K562 (cell line): ENCODE results near the gene EHBP1L1. TPM values are rescaled to one million over a fixed set of nuclear protein-coding genes. Genes with fewer than 3 reads are reported as not detected.

Source experiments
- ATAC-seq: fragments of 200-7000 bp; cut with Tn5 transposase; 3 replicates; pipeline ENCODE4 v1.9.1; 2020; ENCODE audit warnings: moderate library complexity
- BruUV-seq: library from RNA; stranded (reverse); fragments of 400-500 nt; replicated peaks from 2 replicates; lab custom pipeline; 2021; lab: Mats Ljungman, UMichigan
- CTCF ChIA-PET: fragments of 300-600 bp; formaldehyde crosslinking; extraction: SDS; loops from one replicate; lab custom pipeline; 2021; ENCODE audit warnings: low intra/inter-chr PET ratio; lab: Yijun Ruan, JAX
- POLR2A ChIA-PET: fragments of 300-600, 350-650 bp; sonication (Branson Sonifier 250); formaldehyde crosslinking; extraction: SDS; loops from one replicate; lab custom pipeline; 2021; ENCODE audit warnings: antibody characterized with exemption, inconsistent platforms; lab: Yijun Ruan, JAX
- DNase-seq, 4 experiments: peaks; one replicate each; pipeline versions ENCODE4 v3.0.0 to v3.0.0-alpha.2; 2011 to 2018; ENCODE audit warnings: low spot score in 3 of 4, mixed read lengths in 3 of 4; ENCODE audit errors: extremely low read depth in 1 of 4
- FAIRE-seq: peaks from 2 replicates; lab custom pipeline; 2011; peaks lifted over from hg19 to GRCh38; lab: Jason Lieb, UNC
- H2AFZ ChIP-seq: 2 replicates; pipeline ENCODE4 v1.6.0; 2011; ENCODE audit warnings: low read depth, low read length, control low read depth, inconsistent platforms
- H3K27ac ChIP-seq: fragments of 200-600 bp; 3 replicates; pipeline ENCODE4 v1.8.0; 2011; ENCODE audit warnings: low read depth, mild to moderate bottlenecking, control low read depth, inconsistent platforms, low read length, moderate library complexity, mixed read lengths; ENCODE audit errors: extremely low read depth
- H3K27me3 ChIP-seq, 2 experiments: fragments of 300-600 bp in 1 of 2; 2 replicates in 1 of 2; 3 replicates in 1 of 2; pipeline versions ENCODE4 v1.6.0 to v1.8.0; 2011; ENCODE audit warnings: inconsistent platforms in 2 of 2, low read length in 2 of 2, mild to moderate bottlenecking in 1 of 2, mixed read lengths in 1 of 2, moderate library complexity in 1 of 2; ENCODE audit not compliant: control insufficient read depth in 2 of 2, insufficient read depth in 2 of 2
- H3K36me3 ChIP-seq: fragments of 300-600 bp; 3 replicates; pipeline ENCODE4 v1.8.0; 2011; ENCODE audit warnings: mild to moderate bottlenecking, low read length, inconsistent platforms; ENCODE audit not compliant: control insufficient read depth, insufficient read depth
- H3K4me1 ChIP-seq, 2 experiments: fragments of 200-600 bp in 1 of 2; replicated peaks in 1 of 2; 2 replicates in 1 of 2; 3 replicates in 1 of 2; pipeline versions ENCODE4 v1.5.1 to v1.8.0; 2011; ENCODE audit warnings: inconsistent platforms in 2 of 2, low read length in 2 of 2, mild to moderate bottlenecking in 1 of 2, mixed read lengths in 1 of 2, moderate library complexity in 1 of 2; ENCODE audit not compliant: control insufficient read depth in 2 of 2, insufficient read depth in 2 of 2
- H3K4me2 ChIP-seq: 2 replicates; pipeline ENCODE4 v1.6.1; 2011; ENCODE audit warnings: low read length, control low read depth, inconsistent platforms, mixed read lengths; ENCODE audit not compliant: insufficient read depth
- H3K4me3 ChIP-seq: fragments of 200-600 bp; sonication (generic), shearing (Covaris generic); 2 replicates; pipeline ENCODE4 v1.5.1; 2016; ENCODE audit warnings: control low read depth, inconsistent platforms
- H3K79me2 ChIP-seq: fragments of 200-600 bp; 3 replicates; pipeline ENCODE4 v1.8.0; 2011; ENCODE audit warnings: low read length, inconsistent platforms; ENCODE audit not compliant: control insufficient read depth, insufficient read depth
- H3K9ac ChIP-seq, 2 experiments: 2 replicates each; pipeline versions ENCODE4 v1.6.0 to v1.6.1; 2011; ENCODE audit warnings: low read depth in 2 of 2, low read length in 2 of 2, control low read depth in 1 of 2, inconsistent platforms in 1 of 2, mild to moderate bottlenecking in 1 of 2, mixed read lengths in 1 of 2; ENCODE audit not compliant: insufficient read depth in 1 of 2
- H3K9me1 ChIP-seq: one replicate; pipeline ENCODE4 v1.6.0; 2011; ENCODE audit warnings: inconsistent platforms, mild to moderate bottlenecking, low read length, moderate library complexity; ENCODE audit not compliant: control insufficient read depth, insufficient read depth
- H3K9me3 ChIP-seq: replicated peaks from 2 replicates; pipeline ENCODE4 v1.5.1; 2011; ENCODE audit warnings: low read depth, low read length, inconsistent platforms; ENCODE audit not compliant: control insufficient read depth, insufficient read depth
- H4K20me1 ChIP-seq: replicated peaks from 2 replicates; pipeline ENCODE4 v1.6.1; 2011; ENCODE audit warnings: low read length, inconsistent platforms, mixed read lengths; ENCODE audit not compliant: control insufficient read depth, insufficient read depth
- CREBBP ChIP-seq: IDR thresholded peaks from one replicate; pipeline ENCODE4 v1.6.1; 2012; ENCODE audit warnings: low read depth, mild to moderate bottlenecking, control low read depth, inconsistent platforms, low read length
- DLX4 ChIP-seq: fragments of 250-450 bp; sonication (Bioruptor Pico); IDR thresholded peaks from 2 replicates; pipeline ENCODE4 v1.6.1; 2021; ENCODE audit warnings: mild to moderate bottlenecking
- EGR1 ChIP-seq: fragments of 450-650 bp; conservative IDR thresholded peaks from 2 replicates; pipeline ENCODE4 v1.6.1; 2017; ENCODE audit warnings: mild to moderate bottlenecking
- HDAC1 ChIP-seq, 2 experiments: fragments of 450-650 bp; IDR thresholded peaks; 2 replicates each; pipeline ENCODE4 v1.6.1; 2016 to 2017; ENCODE audit warnings: inconsistent platforms in 1 of 2, mild to moderate bottlenecking in 1 of 2, moderate library complexity in 1 of 2
- HNRNPUL1 ChIP-seq: fragments of 200-400 bp; formaldehyde crosslinking; IDR thresholded peaks from 2 replicates; pipeline ENCODE4 v1.6.1; 2017; ENCODE audit warnings: low read length
- IRF1 ChIP-seq: sonication (generic); formaldehyde crosslinking; IDR thresholded peaks from 2 replicates; pipeline ENCODE4 v1.8.0; 2022; ENCODE audit warnings: missing genetic modification reagents, mild to moderate bottlenecking, borderline replicate concordance
- RNF219 ChIP-seq: fragments of 250-450 bp; sonication (Bioruptor Pico); IDR thresholded peaks from 2 replicates; pipeline ENCODE4 v1.5.0; 2022; ENCODE audit warnings: mild to moderate bottlenecking
- THRAP3 ChIP-seq: fragments of 450-650 bp; IDR thresholded peaks from 2 replicates; pipeline ENCODE4 v1.6.1; 2016; ENCODE audit warnings: mild to moderate bottlenecking, inconsistent platforms, borderline replicate concordance
- USF1 ChIP-seq: sonication (generic); formaldehyde crosslinking; IDR thresholded peaks from 2 replicates; pipeline ENCODE4 v1.9.0; 2022; ENCODE audit warnings: mild to moderate bottlenecking, missing genetic modification reagents
- YY1 ChIP-seq, 3 experiments: IDR thresholded peaks; 2 replicates each; pipeline ENCODE4 v1.6.1; 2011; ENCODE audit warnings: low read length in 2 of 3, mild to moderate bottlenecking in 2 of 3, moderate library complexity in 2 of 3, borderline replicate concordance in 1 of 3, control low read depth in 1 of 3, low read depth in 1 of 3; ENCODE audit not compliant: insufficient read depth in 3 of 3, insufficient replicate concordance in 2 of 3, control insufficient read depth in 1 of 3, insufficient read length in 1 of 3; ENCODE audit errors: extremely low read depth in 1 of 3
- ZBTB17 ChIP-seq: fragments of 450-650 bp; formaldehyde crosslinking; IDR thresholded peaks from 2 replicates; pipeline ENCODE4 v1.4.0; 2020; ENCODE audit warnings: mild to moderate bottlenecking
- ZBTB7A ChIP-seq: IDR thresholded peaks from 2 replicates; pipeline ENCODE4 v1.6.1; 2011; ENCODE audit warnings: low read depth, mild to moderate bottlenecking, low read length, moderate library complexity, borderline replicate concordance; ENCODE audit not compliant: control insufficient read depth
- ZFX ChIP-seq: sonication (generic); formaldehyde crosslinking; IDR thresholded peaks from 2 replicates; pipeline ENCODE4 v1.8.0; 2022; ENCODE audit warnings: mild to moderate bottlenecking, missing genetic modification reagents, moderate library complexity
- ZNF668 ChIP-seq: fragments of 250-450 bp; sonication (Bioruptor Pico); IDR thresholded peaks from 2 replicates; pipeline ENCODE4 v1.8.0; 2022; ENCODE audit warnings: mild to moderate bottlenecking, inconsistent platforms
- WGBS: fragments of 100-300 bp; shearing (Covaris generic); methylation state at CpG from one replicate; pipeline ENCODE4 v1.1.6; 2016; ENCODE audit warnings: low coverage, mixed read lengths; ENCODE audit not compliant: insufficient coverage; ENCODE audit errors: missing lambda C conversion rate; 5-methylcytosine and 5-hydroxymethylcytosine counted together
- in situ Hi-C: fragments of 300-500 bp; cut with MboI; formaldehyde crosslinking; loops from 4 replicates; pipeline ENCODE4 v1.15.0; 2018; ENCODE audit warnings: inconsistent platforms, mixed read lengths
- intact Hi-C: fragments of 100-400 bp; cut with micrococcal nuclease; formaldehyde crosslinking; loops from 2 replicates; pipeline ENCODE4 v1.14.2; 2022
- polyA plus RNA-seq, 8 experiments: library from polyadenylated mRNA; depleted of rRNA in 4 of 8; stranded (reverse) in 5 of 8; unstranded in 3 of 8; fragments of >200 nt; fragmentation: Nextera tagmentation in 2 of 8; fragmentation: Illumina TruSeq in 1 of 8; extraction: Ambion mirVana in 2 of 8; extraction: Trizol in 1 of 8; gene quantifications; 2 replicates each; pipeline versions ENCODE4 v1.2.1 to v1.2.3, GENCODE V29; 2011 to 2014; ENCODE audit warnings: inconsistent platforms in 1 of 8, missing spikeins in 1 of 8
- total RNA-seq, 7 experiments: library from RNA; depleted of rRNA in 6 of 7; stranded (reverse); fragments of >200 nt in 6 of 7; fragmentation: Illumina TruSeq in 2 of 7; extraction: Trizol in 2 of 7; gene quantifications; 2 replicates each; pipeline versions ENCODE4 v1.2.1 to v1.2.3, GENCODE V29; 2011 to 2021; ENCODE audit warnings: low replicate concordance in 1 of 7

Gene EHBP1L1
- total and polyA plus RNA-seq, 9 of the 15 experiments (the other 6 are each of a cell fraction or from before 2014, with no cell fraction given): 0.03 to 87.1 (median 26.3) TPM

- Histone ChIP-seq H3K27ac (peak overlapping the region; percentile 68; the same call in 2 of the 3 replicates), H3K9me1 (no peaks in the 10 kb centered on the region), H3K36me3 (no peaks in the 10 kb centered on the region), H3K4me3 (peak overlapping the region; percentile 41), H3K9ac (peak overlapping the region in 1 of 2 experiments; percentile 88; a peak in 1 of 4 replicates), H3K4me1 (peaks cover 62 to 84% of the 10 kb centered on the region in 2 experiments), H3K27me3 (no peaks in the 10 kb centered on the region), H3K9me3 (no peaks in the 10 kb centered on the region), H3K4me2 (no peak overlapping the region; the same call in 1 of the 2 replicates), H3K79me2 (no peaks in the 10 kb centered on the region), H4K20me1 (no peaks in the 10 kb centered on the region), H2AFZ (peak overlapping the region; percentile 56)
- no TSS peak for BruUV-seq
- intact Hi-C loops: no loop called here
- CTCF ChIA-PET: no interaction called here
- FAIRE-seq (no peak), ATAC-seq (no peak), DNase-seq (peak in 2 of 4 experiments; percentile 63 to 65)
- in situ Hi-C loops: no loop called here
- POLR2A ChIA-PET: interaction anchor here (0.6 to 1.7 kb wide), 6 partner anchors 27 to 296 kb away, joined by 3 to 9 read pairs (median 4); partner anchors contain the start of genes MALAT1 and POLA2
- WGBS: 47% methylated on average over 14 of the region's 47 CpGs
- TF ChIP-seq HNRNPUL1 (no peak), THRAP3 (no peak), YY1 (IDR thresholded peaks at IDR 0.05; ENCODE audit: borderline replicate concordance in 1 of 3, control insufficient read depth in 1 of 3, extremely low read depth in 1 of 3, insufficient read depth in 3 of 3, insufficient read length in 1 of 3, insufficient replicate concordance in 2 of 3, low read depth in 1 of 3, low read length in 2 of 3) (peak in 1 of 3 experiments; percentile 1), HDAC1 (IDR thresholded peaks at IDR 0.05) (0 out of 4 replicates have a peak, but pooled peaks of 1 of the 2 experiments have one; percentile 18), RNF219 (CRISPR knock-in tag) (no peak), ZNF668 (CRISPR knock-in tag) (no peak), IRF1 (CRISPR knock-in tag) (no peak), ZFX (CRISPR knock-in tag) (peak; percentile 43), EGR1 (peak; percentile 42; the same call in 1 of the 2 replicates), ZBTB17 (CRISPR knock-in tag) (no peak), CREBBP (no peak), DLX4 (CRISPR knock-in tag) (no peak), ZBTB7A (peak; percentile 44; the same call in 1 of the 2 replicates), USF1 (CRISPR knock-in tag) (no peak)
Observed at GRCh38 chr11:65557280-65558001, 18.4 kb upstream of the EHBP1L1 start.
